ENCODE measurements around the gene AP3S2.
"Not testable (repeated sequence)": the region's sequence is repeated elsewhere in the genome, so short reads cannot be mapped to it uniquely, and the experiment has no call there.

The AP3S2 gene

DNA sequence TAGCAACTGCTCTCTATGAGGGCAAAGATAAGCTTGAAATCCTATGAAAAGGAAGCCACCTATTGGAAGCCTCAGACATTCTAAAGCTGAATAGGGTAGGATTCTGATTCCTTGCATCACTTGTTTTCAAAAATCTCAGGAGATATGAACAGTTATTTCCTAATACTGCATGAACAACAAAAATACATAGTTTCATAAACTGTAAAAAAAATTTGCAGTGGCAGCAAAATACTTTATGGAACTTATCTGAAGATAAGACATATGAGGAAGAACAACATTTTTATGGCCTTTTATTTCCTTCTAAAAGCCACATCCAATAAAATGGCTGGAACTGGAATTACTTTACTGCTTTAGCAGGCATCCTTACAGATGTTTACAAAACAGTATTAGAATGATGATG lies 29.9 kb downstream of the AP3S2 start:
- no peak for DNase-seq

DNA sequence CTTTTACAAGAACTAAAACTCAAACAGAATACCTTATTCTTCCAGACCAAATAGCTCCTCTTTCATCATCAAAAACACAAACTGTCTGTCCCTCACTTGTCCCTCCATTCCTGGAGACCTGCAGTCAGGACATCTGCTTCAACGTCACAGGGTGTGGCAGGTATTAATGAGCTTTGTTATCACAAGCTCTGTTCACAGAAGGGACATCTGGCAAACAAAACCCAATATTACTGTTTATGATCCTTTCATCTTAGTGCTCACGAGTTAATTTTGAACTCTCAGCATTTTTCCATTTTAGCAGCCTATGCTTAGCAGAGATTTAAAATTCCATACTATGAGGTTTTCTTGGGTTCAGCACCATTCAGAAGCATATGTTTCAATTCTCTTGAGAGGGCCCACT lies 32.9 kb downstream of the AP3S2 start:
- no peak for DNase-seq

DNA sequence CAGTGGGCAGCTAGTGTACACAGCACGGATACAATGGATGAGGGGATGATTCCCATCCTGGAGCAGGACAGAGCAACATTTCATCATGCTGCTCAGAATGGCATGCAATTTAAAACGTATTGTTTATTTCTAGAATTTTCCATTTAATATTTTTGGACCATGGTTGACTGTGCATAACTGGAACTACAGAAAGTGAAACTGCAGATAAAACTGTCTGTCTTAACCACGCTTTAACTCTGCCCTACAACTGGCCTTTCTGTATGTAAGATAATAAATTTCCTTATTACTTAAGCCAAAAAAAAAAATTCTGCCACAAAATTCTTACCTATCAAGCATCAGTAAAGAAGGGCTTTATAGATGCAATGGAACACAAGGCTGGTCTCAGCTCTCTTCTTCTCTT lies 33.4 kb downstream of the AP3S2 start:
- DNase-seq = no peak

DNA sequence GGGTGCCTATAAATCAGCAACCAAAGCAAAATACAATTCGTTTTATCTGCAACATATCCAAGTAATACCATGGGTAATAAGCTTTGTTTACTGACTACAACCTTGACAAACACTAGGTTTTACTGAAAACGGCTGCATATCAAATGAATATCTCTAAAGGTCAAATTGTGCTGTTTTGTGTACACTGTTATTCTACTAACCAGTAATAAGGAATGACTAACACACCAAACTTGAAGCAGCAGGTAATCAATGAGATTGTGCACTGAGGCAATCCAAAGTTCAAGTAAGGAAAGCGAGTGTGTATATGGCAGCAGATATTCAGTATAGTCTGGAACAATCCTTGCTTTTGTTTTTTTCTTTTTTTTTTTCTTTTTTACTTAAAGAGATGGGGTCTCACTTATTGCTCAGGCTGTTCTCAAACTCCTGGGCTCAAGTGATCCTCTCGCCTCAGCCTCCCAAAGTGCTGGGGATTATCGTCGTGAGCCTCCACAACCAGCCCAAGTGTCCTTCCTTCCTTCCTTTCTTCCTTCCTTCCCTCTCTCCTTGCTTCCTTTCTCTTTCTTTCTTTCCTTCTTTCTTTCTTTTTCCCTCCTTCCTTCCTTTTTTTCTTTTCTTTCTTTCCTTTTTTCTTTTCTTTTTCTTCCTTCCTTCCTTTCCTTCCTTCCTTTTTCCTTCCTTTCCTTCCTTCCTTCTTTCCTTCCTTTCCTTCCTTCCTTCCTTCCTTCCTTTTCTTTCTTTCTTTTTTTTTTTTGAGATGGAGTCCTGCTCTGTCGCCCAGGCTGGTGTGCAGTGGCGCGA lies 34.9 kb downstream of the AP3S2 start:
- DNase-seq = no peak

DNA sequence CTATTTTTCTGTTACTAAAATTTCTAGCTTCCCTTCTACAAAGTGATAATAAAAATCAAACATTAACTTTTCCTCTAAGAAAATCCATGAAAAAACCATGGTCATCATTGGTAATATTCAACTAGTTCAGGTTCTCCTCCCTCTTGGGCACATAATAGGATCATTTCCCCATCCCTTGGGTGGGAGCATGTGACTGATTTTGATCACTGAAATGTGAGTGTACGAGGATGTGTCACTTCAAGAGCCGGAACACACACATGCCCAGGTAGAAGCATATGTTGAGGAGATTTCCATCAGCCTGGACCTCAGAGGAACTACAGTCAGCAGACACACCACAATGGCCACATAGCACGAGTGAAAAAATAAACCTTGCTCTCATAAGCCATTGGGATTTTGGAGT lies 36.1 kb downstream of the AP3S2 start:
- no peak for DNase-seq

DNA sequence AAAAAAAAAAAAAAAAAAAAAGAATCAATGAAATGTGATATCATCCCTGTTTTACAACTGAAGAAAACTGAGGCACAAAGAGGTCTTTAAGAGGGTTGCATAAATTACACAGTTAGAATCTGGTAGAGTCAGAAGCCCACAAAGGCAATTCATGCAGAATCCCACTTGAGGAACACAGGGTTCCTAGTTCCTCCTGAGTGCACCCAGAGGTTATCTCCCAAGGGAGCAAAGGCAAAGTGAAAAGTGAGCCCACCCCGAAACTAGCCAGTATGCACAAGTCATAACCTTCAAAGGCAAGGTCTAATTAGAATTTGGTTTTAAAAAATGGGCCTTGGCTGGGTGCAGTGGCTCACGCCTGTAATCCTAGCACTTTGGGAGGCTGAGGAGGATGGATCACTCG lies 37.8 kb downstream of the AP3S2 start:
- DNase-seq = no peak

DNA sequence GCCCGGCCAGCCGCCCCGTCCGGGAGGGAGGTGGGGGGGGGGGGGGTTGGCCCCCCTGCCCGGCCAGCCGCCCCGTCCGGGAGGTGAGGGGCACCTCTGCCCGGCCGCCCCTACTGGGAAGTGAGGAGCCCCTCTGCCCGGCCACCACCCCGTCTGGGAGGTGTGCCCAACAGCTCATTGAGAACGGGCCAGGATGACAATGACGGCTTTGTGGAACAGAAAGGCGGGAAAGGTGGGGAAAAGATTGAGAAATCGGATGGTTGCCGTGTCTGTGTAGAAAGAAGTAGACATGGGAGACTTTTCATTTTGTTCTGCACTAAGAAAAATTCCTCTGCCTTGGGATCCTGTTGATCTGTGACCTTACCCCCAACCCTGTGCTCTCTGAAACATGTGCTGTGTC lies 38.9 kb downstream of the AP3S2 start:
- DNase-seq = not testable (repeated sequence)

DNA sequence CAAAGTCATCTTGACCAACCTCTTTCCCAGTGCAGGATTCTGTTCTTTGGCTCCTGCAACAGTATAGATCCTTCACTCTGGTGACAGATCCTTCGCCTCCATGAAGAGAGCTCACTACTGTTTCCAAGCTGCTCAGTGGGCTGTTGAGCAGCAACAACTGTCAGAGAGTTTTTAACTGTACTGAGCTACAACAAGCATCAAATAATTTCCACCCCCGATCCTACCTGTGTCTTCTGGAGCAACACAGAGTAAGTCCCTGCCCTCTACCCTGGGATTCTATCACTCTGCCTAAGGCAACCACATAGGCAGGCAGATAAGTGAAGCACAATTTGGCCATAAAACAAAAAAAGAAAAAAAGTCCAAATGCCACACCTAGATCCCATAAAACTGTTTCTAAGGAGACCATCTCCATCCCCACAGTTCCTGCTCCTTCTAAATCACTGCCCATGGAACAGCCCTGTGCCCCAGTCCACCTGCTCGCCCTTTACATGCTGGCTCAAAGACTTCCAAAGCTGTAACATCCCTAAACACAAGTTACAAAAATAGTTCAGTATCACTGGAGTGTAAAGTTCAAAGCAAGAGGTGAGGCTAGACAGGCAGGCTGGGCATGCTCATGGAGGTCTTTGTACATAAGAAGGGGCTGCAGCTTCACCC lies 41.3 kb downstream of the AP3S2 start:
- no peak for DNase-seq

DNA sequence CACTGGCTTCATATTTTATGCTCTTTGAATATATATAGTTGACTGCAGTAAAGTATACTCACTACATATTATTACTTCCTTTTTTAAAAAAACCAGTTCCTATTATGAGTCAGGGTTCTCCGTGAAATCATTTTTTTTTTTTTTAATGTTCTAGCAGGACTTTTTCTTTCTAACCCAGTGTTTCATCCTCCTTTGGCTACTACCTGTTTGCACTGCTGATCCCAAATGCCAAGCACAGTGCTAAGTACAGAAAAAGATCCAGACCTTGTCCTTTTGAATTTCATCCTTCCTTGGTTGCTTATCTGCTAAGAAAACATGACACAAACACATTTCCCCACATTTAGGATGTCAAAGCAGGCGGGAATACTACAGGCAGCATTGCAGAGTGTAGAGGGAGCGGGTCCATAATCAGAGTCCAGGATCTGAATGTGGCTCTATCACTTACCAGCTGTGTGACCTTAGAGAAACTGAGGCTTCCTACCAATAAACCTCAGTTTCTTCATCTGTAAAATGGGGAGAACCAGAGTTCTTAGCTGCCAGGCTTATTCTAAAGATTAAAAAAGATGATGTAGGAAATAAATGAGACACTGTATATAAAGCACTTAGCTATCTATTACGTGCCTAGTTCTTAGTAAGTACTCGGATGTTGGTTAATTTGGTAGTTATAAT lies 42.0 kb downstream of the AP3S2 start:
- no peak for DNase-seq

DNA sequence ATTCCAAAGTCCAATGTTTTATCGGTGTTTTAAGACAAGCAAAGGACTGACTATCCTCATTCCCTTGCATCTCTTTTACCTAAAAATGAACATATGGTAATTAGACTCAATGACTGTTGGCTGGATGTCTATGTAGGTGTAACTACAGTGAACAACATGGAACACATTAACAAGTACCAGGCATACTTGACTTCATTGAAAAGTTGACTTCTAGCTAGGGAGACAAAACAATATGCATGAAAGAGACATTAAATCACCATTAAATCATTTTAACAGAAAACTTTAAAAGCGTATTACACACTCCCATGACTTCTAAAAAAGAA lies 44.9 kb downstream of the AP3S2 start:
- no peak for DNase-seq

DNA sequence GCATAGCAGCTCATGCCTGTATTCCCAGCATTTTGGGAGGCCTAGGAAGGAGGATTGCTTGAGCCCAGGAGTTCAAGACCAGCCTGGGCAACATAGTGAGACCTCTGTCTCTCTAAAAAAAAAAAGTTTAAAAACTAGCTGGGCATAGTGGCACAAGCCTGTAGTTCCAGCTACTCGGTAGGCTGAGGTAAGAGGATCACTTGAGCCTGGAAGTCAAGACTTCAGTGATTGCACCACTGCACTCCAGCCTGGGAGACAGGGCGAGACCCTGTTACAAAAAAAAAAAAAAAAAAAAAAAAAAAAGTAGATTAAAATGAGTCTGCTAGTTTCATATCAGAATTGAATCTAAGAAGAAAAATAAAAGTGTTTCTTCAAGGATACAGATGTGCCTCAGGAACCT lies 46.7 kb downstream of the AP3S2 start:
- no peak for DNase-seq

DNA sequence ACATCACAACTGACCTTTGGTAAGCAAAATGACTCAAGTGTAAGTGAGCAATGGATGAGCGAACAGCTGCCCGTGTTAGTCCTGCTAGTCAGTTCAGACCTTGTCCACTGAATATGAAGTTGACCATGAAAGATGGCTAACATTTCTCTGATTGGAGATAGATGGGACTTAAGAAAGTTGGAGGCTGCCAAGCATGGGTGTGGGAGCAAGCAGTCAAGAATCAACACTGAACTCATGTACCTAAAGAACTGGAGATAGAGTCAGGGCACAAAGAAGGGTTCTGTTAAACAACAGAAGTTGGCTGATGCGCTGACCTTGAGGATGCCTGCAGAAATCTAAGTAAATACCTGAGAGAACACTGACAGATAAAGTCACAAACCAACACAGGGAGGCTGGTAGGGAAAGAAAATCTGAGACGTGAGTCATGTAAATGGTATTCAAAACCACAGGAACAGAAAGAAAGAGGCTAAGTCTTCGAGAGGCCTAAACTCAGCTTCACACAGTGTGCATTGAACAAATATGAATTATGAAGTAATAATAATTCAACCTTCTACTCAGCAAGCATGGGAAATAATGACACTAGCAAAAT lies 48.4 kb downstream of the AP3S2 start:
- no peak for DNase-seq

DNA sequence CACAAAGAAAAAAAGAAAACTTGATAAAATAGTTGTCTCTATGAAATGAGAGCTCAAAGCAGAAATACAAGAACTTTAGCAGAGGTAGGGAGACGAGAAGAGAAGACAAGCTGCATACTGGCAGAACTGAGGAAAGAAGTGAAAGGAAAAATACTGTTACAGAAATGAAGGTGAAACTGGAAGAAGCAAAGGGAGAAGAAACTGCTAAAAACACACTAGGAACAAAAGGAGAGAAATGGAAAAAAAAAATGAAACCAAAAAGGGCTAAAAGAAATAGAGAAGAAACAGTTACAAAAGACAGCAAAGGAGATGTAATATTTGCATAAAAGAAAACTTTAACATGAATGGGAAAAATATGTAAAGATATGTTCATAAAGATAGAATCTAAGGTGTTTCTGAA lies 51.8 kb downstream of the AP3S2 start:
- no peak for DNase-seq

DNA sequence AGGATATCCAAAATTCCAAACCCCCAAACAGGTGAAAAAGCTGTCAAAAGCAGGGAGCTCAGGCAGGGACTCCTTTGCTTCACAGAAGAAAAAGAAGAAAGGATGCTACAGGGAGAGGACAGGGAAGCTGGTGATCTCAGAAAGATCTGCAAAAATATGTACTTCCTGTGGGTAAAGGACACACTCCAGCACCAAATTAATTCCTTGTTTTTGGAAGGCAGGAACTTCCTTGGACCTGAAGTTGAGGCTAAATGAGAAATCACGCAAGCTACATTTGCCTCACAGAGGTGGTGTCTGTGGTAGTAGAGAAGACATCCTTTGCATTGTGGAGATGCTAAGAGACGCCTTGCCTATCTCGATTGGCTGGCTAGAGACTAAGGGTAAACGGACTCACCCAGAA lies 52.5 kb downstream of the AP3S2 start:
- no peak for DNase-seq

DNA sequence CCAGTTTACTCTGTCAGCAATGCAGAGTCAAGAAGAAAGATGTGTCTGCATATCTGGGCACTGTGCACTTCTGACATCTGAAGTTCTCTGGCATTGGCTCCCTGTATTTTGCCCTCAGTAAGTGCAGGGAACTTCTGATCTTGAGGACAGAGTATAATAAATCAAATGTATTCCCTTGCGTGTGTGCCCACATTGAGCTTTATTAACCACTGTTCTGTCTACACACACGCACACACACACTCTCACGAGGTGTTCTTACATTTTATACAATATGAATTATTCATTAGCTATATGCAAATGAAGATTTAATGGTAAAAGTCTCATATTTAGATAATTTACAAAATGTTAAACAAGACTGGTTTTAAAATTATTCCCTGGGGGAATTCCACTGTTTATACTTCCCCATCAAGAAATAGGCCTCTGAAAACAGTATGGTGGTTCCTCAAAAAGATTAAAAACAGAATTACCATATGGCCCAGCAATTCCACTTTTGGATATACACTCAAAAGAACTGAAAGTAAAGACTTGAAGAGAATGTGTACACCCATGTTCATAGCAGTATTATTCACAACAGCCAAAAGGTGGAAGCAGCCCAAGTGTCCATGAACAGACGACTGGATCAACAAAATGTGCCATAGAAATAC lies 54.5 kb downstream of the AP3S2 start:
- no peak for DNase-seq

DNA sequence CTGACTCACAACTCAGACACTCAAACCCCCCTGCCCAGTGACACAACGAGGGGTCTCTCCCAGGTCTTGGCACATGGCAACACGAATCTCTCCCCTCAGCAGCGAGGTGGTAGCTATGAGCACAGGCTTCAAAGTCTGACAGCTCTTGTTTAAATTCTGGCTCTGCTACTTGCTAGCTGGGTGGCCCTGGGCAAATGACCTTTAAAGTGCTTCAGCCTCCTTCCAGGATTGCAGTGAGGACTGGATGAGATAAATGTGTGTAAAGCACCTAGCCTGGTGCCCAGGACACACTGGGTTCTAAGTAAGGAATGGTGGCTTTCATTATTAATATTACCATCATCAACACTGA lies 56.0 kb downstream of the AP3S2 start:
- no peak for DNase-seq

DNA sequence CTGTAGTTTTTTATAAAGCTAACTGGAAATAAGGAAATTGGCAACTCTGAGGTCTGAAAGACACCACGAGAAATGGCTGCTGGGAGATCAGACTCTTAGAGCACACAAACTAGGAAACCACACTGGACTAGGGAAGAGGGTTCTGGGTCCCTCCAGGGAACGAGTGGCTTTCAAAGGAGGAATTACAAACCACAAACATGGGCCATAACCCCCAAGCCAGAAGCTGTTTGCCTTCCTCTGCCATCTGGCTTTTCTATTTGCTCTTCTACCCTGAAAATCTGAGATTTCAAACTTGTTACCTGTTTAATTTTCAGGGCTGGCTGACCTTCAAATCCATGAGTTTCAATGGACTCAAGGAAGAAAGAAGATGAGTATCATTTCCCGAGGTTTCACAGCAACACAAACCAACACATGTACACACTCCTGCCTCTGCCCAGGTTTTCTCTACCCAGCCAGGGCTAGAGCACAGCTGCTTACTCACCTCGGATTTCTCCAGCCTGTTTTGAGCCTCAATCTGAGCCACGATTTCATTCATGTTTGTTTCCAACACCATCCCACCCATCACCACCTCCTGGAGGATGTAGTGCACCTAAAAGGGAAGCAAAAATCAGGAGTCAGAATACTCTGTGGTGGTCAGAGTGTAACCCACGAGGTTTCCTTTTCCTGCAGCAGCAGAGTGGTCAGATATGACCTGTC lies 56.5 kb downstream of the AP3S2 start:
- peak; percentile 21 for DNase-seq

DNA sequence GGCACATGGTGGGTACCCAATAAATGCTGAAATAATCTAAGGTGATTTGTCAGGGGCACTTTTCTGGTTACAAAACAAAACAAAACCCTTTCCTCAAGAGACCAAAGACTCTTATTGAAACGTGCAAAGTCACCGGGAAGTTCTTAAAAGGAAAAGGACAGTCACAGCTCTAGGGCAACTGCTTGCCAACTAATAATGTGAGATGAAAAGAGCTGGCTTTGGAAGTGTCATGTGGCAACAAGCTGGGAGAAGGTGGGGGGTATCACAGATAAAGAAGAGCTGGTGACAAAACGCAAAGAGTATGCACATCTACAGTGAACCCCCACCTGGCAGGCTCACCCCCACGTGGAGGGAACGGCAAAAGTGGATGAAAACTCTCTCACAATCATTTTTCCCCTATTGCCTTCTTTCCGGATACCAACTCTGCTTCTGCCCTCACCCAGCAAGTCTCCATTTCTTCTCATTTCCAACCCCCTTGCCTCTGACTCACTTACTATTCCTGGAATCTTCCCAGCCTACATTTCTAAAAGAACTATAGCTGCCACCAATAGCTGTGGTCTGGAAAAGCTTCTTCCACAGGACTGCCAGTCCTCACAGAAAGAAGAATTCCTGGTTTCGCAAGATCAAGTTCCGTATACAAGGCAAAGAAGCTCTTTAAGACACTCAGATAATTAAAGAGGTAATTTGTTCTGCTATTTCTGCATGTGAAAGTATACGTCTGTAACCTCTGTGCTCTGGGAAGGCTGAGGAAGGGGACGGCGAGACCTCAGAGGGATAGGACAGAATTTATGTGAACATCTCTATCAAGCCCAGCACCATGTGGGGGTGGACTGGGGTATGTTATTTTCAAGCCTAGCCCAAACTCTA lies 57.3 kb downstream of the AP3S2 start:
- no peak for DNase-seq

DNA sequence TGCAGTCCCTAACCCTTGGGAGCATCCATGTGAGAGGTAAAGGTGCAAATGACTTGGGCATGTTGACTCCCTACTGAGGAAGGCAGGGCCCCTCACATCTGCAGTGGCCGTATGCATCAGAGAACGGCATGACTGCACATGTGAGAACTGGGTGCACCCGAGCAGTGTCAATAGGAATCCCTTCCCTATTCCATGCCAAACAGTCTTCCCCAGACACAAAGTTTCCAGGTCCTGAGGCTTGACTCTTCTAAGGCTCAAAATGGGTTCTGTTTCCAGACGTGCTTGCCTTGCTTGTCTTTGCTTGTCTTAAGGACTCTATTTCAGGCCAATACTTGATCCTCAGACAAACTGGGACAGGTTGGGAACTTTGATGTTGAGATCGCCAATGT lies 58.6 kb downstream of the AP3S2 start:
- DNase-seq = no peak

DNA sequence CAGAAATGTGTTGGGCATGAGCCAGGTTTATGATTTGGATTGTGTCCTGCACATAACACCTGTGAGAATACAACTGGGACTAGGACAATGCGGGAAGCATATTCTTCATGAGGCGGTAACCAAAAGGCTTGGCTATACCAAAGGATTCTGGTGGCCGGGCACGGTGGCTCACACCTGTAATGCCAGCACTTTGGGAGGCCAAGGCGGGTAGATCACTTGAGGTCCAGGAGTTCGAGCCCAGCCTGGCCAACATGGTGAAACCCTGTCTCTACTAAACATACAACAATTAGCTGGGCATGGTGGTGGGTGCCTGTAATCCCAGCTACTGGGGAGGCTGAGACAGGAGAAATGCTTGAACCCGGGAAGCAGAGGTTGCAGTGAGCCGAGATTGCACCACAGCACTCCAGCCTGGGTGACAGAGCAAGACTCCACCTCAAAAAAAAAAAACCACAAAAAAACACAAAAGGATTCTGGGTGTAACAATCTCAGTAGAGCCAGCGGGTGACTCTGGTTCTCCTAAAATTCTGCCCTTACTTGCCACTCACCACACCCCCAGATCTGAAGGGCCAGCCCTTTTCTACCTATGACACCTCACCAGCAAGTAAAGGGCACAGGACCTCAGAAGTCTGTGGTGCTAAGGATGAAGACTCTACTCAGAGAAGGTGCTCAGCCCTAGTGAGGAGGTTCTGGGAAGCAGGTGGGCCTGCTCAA lies 59.2 kb downstream of the AP3S2 start:
- not testable (repeated sequence) for DNase-seq

DNA sequence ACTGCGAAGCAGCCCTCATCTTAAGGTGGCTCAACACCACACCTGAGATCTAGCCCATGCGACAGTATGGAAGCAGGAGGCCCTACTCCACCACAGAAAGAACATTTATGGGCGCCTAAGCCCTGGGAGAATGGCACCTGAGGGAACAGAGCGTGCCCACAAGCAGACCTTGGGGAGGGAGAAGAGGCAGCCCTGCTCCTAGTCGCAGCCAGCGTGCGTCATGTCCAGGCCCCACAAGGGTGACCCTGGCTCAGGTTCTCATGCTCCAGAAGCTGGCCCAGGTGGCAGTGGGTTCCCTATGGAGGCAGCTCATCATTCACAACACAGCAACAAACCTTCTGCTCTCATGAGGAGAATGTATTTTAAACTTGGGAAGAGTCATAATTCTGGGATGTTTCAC lies 59.8 kb downstream of the AP3S2 start:
- no peak for DNase-seq

Data from GDM1 (cell line).